Psoas muscle (tissue), 8 donors: ENCODE results near the gene C1orf21. TPM values are rescaled to one million over a fixed set of nuclear protein-coding genes. Genes with fewer than 3 reads are reported as not detected.

Experiments
- ATAC-seq, 4 donors: fragments of 200-7000 bp; cut with Tn5 transposase; one replicate each; pipeline ENCODE4 v1.9.1; 2020; ENCODE audit warnings: moderate library complexity in 3 of 4, mild to moderate bottlenecking in 2 of 4
- DNase-seq, 2 donors: peaks; one replicate each; pipeline ENCODE4 v3.0.0-alpha.2; 2020
- H3K27ac ChIP-seq: fragments of 200-600 bp; one replicate; pipeline ENCODE4 v1.8.0; 2022
- H3K27me3 ChIP-seq, 3 donors: fragments of 200-600 bp in 1 of 3; one replicate each; pipeline versions ENCODE4 v1.6.1 to v1.8.0; 2013 to 2022; ENCODE audit warnings: low read length in 2 of 3, mild to moderate bottlenecking in 2 of 3, moderate library complexity in 1 of 3; ENCODE audit not compliant: insufficient read depth in 3 of 3
- H3K36me3 ChIP-seq, 2 donors: fragments of 200-600 bp in 1 of 2; one replicate each; pipeline versions ENCODE4 v1.6.1 to v1.8.0; 2013 to 2022; ENCODE audit warnings: low read depth in 1 of 2, mild to moderate bottlenecking in 1 of 2, moderate library complexity in 1 of 2; ENCODE audit not compliant: insufficient read depth in 1 of 2
- H3K4me1 ChIP-seq: fragments of 200-600 bp; one replicate; pipeline ENCODE4 v1.8.0; 2022
- H3K4me3 ChIP-seq: fragments of 200-600 bp; one replicate; pipeline ENCODE4 v1.8.0; 2022; ENCODE audit warnings: mild to moderate bottlenecking
- H3K9me3 ChIP-seq: fragments of 200-600 bp; one replicate; pipeline ENCODE4 v1.8.0; 2022
- WGBS, 3 donors: extraction: QIAGEN DNeasy Blood & Tissue Kit; methylation state at CpG; one replicate each; pipeline versions ENCODE4 v1.1.6 to v1.1.7; 2013; 5-methylcytosine and 5-hydroxymethylcytosine counted together
- intact Hi-C, 2 donors: fragments of 100-400 bp; cut with DNase I; formaldehyde crosslinking; loops; one replicate each; pipeline versions ENCODE4 v1.11.0 to v1.14.2; 2022
- polyA plus RNA-seq, 3 donors: library from polyadenylated mRNA; stranded (reverse); fragments of 200-250 nt; gene quantifications; one replicate each; pipeline ENCODE4 v1.2.3, GENCODE V29; 2013
- total RNA-seq, 4 donors: library from RNA; stranded (reverse); fragmentation: NEBNext Ultra II Directional in 2 of 4; extraction: Animal tissue kit (Norgen Biotek cat#: 25700) in 2 of 4; gene quantifications; one replicate each; pipeline versions ENCODE4 v1.2.1 to v1.2.4, GENCODE V29; 2021 to 2023
- TF ChIP-seq, protein P1 (sequence below): fragments of 200-600 bp; IDR thresholded peaks from one replicate; pipeline ENCODE4 v1.8.0; 2022; ENCODE audit warnings: antibody characterized with exemption
- donor health status: healthy with polysubstance abuse.
- donor health status: DM: no; HTN: no; CAD: no; lungs with moderate emphysema.
- donor health status: Bipolar disorder and iron deficiency.
- donor health status: healthy.
- donor health status: DM: yes; HTN: yes; CAD: no.
- donor health status: DM: no; HTN: no; CAD: no.
- donor health status: DM: no; HTN: no; CAD: no.
- donor health status: DM: yes; HTN: yes; CAD: no.

The C1orf21 gene
- total and polyA plus RNA-seq, 7 donors, result 55.5 to 216 (median 171) TPM

DNA sequence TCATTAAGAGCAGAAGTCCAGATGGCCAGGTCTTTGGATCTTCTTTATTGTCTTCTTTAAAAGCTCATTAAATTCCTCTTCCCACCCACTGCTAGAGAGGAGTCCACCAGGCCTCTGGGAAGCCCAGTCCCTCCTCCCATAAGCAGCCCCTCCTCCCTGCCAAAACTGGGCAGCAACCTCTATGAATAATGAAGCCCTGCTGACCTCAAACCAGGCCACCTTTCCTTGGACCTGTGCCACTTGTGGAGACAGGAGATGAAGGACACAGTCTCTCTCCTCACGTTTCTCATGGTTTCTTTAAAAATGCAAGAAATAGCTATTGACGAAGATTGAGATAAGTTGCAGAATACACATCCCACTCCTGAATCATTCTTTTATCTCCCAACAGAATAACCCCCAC is 255.1 kb downstream of the C1orf21 start:
- intact Hi-C loops, result no loop called here
- H3K9me3 ChIP-seq, result no peaks in the 10 kb centered on the region
- DNase-seq, result no peak
- H3K4me3 ChIP-seq, result no peak overlapping the region
- no peaks in the 10 kb centered on the region for H3K27me3 ChIP-seq
- 71 to 79% (median 76%) methylated on average over 2 of the region's 2 CpGs for WGBS, 3 donors
- H3K4me1 ChIP-seq, result no peaks in the 10 kb centered on the region
- TF ChIP-seq, protein P1, sequence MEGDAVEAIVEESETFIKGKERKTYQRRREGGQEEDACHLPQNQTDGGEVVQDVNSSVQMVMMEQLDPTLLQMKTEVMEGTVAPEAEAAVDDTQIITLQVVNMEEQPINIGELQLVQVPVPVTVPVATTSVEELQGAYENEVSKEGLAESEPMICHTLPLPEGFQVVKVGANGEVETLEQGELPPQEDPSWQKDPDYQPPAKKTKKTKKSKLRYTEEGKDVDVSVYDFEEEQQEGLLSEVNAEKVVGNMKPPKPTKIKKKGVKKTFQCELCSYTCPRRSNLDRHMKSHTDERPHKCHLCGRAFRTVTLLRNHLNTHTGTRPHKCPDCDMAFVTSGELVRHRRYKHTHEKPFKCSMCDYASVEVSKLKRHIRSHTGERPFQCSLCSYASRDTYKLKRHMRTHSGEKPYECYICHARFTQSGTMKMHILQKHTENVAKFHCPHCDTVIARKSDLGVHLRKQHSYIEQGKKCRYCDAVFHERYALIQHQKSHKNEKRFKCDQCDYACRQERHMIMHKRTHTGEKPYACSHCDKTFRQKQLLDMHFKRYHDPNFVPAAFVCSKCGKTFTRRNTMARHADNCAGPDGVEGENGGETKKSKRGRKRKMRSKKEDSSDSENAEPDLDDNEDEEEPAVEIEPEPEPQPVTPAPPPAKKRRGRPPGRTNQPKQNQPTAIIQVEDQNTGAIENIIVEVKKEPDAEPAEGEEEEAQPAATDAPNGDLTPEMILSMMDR, result no peak
- H3K27ac ChIP-seq, result no peak overlapping the region
- no peak for ATAC-seq
- no peaks in the 10 kb centered on the region for H3K36me3 ChIP-seq

DNA sequence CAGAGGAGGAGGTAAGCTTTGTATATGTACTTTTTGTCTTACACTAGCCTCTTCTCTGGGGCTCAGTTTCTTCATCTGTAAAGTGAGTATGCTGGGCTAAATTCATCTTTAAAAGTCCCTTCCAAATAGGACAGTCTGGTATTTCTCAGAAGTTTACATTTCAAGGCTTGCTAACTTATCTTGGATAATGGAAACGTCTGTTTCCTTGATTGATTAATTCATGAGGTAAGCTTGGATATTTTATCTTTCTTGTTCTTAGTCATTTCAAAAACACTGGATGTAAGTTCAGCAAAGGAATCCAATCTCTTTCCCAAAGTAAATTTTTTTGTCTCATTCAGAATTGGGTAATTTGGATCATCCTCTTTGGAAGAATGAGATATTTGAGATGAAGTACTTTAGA is 256.8 kb downstream of the C1orf21 start:
- DNase-seq (no peak), ATAC-seq (no peak)
- no peak overlapping the region for H3K27ac ChIP-seq
- TF ChIP-seq, protein P1, result no peak
- H3K27me3 ChIP-seq, result no peaks in the 10 kb centered on the region
- intact Hi-C loops, result no loop called here
- no peaks in the 10 kb centered on the region for H3K4me1 ChIP-seq
- H3K9me3 ChIP-seq, result no peaks in the 10 kb centered on the region
- H3K36me3 ChIP-seq, result no peaks in the 10 kb centered on the region
- H3K4me3 ChIP-seq, result no peak overlapping the region
- 76 to 84% (median 78%) methylated on average over 1 of the region's 1 CpG for WGBS, 3 donors

DNA sequence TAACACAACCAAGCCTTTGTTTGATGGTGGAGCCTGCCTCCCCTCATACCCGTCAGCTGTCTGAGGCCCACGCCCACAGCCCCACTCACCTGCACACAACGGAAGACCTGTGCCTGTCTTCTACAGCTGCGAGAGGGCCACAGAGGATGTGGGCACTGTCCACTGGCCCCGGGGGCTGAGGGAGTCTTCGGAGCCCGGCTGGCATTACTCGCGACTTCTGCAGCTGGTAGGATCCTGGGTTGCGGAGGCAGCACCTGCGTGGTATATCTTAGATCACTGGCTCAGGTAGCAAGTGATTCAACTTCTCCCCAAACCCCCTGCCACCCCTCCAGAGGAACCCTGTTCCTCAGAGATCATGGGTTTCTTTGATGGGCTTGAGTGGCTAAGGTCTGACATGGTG is 257.9 kb downstream of the C1orf21 start:
- WGBS, 3 donors, result 96 to 97% (median 96%) methylated on average over 11 of the region's 11 CpGs
- no peaks in the 10 kb centered on the region for H3K27me3 ChIP-seq
- H3K9me3 ChIP-seq, result no peaks in the 10 kb centered on the region
- no peak overlapping the region for H3K27ac ChIP-seq
- no peak overlapping the region for H3K4me3 ChIP-seq
- DNase-seq (no peak), ATAC-seq (no peak)
- intact Hi-C loops, result no loop called here
- TF ChIP-seq, protein P1, result no peak
- no peaks in the 10 kb centered on the region for H3K36me3 ChIP-seq
- peaks cover 7% of the 10 kb centered on the region for H3K4me1 ChIP-seq

DNA sequence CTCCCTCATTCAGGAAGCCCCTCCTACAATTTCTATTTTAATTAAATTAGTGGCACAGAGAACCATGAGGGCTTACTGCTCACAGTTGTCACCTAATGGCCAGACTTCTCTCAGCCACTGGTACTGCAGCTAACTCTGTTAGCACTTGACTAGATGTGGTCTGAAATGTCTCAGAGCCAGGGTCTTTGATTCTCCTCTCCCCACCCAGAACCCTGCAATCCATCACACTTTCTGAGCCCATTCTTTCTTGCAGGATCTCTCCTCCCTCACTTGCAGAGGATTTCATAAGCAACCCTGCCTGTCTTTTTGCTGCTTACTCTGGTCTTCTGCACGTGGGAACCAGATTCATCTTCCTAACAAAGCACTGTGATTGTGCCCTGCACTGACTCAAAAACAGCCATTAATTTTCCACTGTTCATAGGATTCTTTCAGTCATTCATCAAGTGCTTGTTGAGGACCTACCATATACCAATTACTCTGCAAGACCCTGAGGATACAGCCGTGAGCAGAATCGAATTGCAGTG is 259.4 kb downstream of the C1orf21 start:
- WGBS, 3 donors, result 83 to 95% (median 84%) methylated on average over 3 of the region's 3 CpGs
- TF ChIP-seq, protein P1, result no peak
- Histone ChIP-seq H3K4me3 (no peak overlapping the region), H3K9me3 (no peaks in the 10 kb centered on the region), H3K27ac (no peak overlapping the region), H3K27me3 (no peaks in the 10 kb centered on the region), H3K36me3 (no peaks in the 10 kb centered on the region), H3K4me1 (peaks cover 8% of the 10 kb centered on the region)
- DNase-seq, result no peak
- intact Hi-C loops, result no loop called here
- ATAC-seq, result no peak

DNA sequence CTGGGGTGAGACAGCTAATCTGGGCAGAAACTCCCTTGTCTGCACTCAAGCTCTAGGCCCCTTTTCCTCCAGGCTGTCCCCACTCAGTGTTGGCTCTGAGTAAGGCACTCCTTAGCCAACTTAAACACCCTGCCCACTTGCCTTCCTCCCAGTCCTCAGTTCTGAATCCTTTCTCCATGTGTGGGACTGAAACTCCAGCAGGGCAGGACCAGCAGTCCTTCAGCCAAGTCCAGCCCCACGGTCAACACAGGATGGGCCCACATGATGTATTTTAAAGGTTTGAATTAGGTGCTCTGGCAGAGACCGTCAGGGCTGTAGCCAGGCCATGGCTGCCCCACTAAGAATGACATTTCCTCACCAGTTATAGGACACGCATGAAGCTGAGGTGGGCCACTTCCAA is 260.0 kb downstream of the C1orf21 start:
- no peak overlapping the region for H3K27ac ChIP-seq
- 75 to 82% (median 80%) methylated on average over 3 of the region's 3 CpGs for WGBS, 3 donors
- H3K4me3 ChIP-seq, result no peak overlapping the region
- TF ChIP-seq, protein P1, result no peak
- H3K4me1 ChIP-seq, result peaks cover 8% of the 10 kb centered on the region
- no peaks in the 10 kb centered on the region for H3K9me3 ChIP-seq
- H3K36me3 ChIP-seq, result no peaks in the 10 kb centered on the region
- ATAC-seq, result no peak
- intact Hi-C loops, result no loop called here
- no peak for DNase-seq
- H3K27me3 ChIP-seq, result no peaks in the 10 kb centered on the region
